Loucy (cell line): Measurements from ENCODE around the gene SEC16A.
A peak's percentile ranks its signal among the peaks of the same experiment; 100 is the strongest.

Experiments used
- H2AFZ ChIP-seq: fragments of 200-600 bp; sonication (generic); 2 replicates; pipeline ENCODE4 v1.6.0; 2016; ENCODE audit warnings: antibody characterized with exemption, mild to moderate bottlenecking, low read length, moderate library complexity
- H3F3A ChIP-seq: fragments of 200-600 bp; 2 replicates; pipeline ENCODE4 v1.6.0; 2016; ENCODE audit warnings: antibody characterized with exemption, low read depth, mild to moderate bottlenecking
- H3K27me3 ChIP-seq: fragments of 200-600 bp; sonication (generic); 2 replicates; pipeline ENCODE4 v1.6.1; 2014; ENCODE audit warnings: low read length, mild to moderate bottlenecking; ENCODE audit not compliant: insufficient read depth, poor library complexity, severe bottlenecking
- H3K36me3 ChIP-seq: fragments of 200-600 bp; sonication (generic); 2 replicates; pipeline ENCODE4 v1.6.1; 2016; ENCODE audit warnings: low read length; ENCODE audit not compliant: insufficient read depth
- H3K4me1 ChIP-seq: fragments of 200-600 bp; sonication (generic); 2 replicates; pipeline ENCODE4 v1.5.1; 2014; ENCODE audit warnings: low read length, mild to moderate bottlenecking; ENCODE audit not compliant: insufficient read depth, poor library complexity, severe bottlenecking
- H3K4me2 ChIP-seq: fragments of 200-600 bp; sonication (generic); 2 replicates; pipeline ENCODE4 v1.6.0; 2014; ENCODE audit warnings: antibody characterized with exemption, low read length, low read depth, mild to moderate bottlenecking; ENCODE audit not compliant: poor library complexity, severe bottlenecking
- H3K4me3 ChIP-seq: fragments of 200-600 bp; sonication (generic); 2 replicates; pipeline ENCODE4 v1.5.1; 2014; ENCODE audit warnings: low read length, mild to moderate bottlenecking, mixed read lengths; ENCODE audit not compliant: poor library complexity, severe bottlenecking
- H3K79me2 ChIP-seq: fragments of 200-600 bp; sonication (generic); 2 replicates; pipeline ENCODE4 v1.6.1; 2014; ENCODE audit warnings: low read length; ENCODE audit not compliant: insufficient read depth
- H3K9ac ChIP-seq: fragments of 200-600 bp; sonication (generic); 2 replicates; pipeline ENCODE4 v1.6.0; 2014; ENCODE audit warnings: mild to moderate bottlenecking, low read depth, low read length, moderate library complexity; ENCODE audit not compliant: poor library complexity, severe bottlenecking
- H3K9me2 ChIP-seq: fragments of 200-600 bp; sonication (generic); replicated peaks from 2 replicates; pipeline ENCODE4 v1.6.1; 2016; ENCODE audit warnings: low read depth, low read length, mixed read lengths
- H3K9me3 ChIP-seq: fragments of 200-600 bp; sonication (generic); 2 replicates; pipeline ENCODE4 v1.6.1; 2014; ENCODE audit warnings: mild to moderate bottlenecking, antibody characterized with exemption, low read length, low read depth; ENCODE audit not compliant: insufficient read depth
- H4K20me1 ChIP-seq: fragments of 200-600 bp; sonication (generic); 2 replicates; pipeline ENCODE4 v1.6.0; 2014; ENCODE audit warnings: antibody characterized with exemption, low read length, mild to moderate bottlenecking; ENCODE audit not compliant: insufficient read depth, poor library complexity, severe bottlenecking
- CTCF ChIP-seq: fragments of 200-600 bp; sonication (generic); conservative IDR thresholded peaks from 2 replicates; pipeline ENCODE4 v1.5.1; 2014; ENCODE audit warnings: mild to moderate bottlenecking, antibody characterized with exemption, low read length
- EZH2phosphoT487 ChIP-seq: fragments of 200-600 bp; IDR thresholded peaks from 2 replicates; pipeline ENCODE4 v1.6.1; 2018; ENCODE audit warnings: antibody characterized with exemption, mild to moderate bottlenecking, moderate library complexity, borderline replicate concordance

SEC16A gene

GRCh38 chr9:136416914-136417313, 65.9 kb downstream of the SEC16A start:
- H3K9ac ChIP-seq = no peak overlapping the region

GRCh38 chr9:136416427-136416826, 66.4 kb downstream of the SEC16A start:
- peaks cover 25% of the 10 kb centered on the region for H3K79me2 ChIP-seq
- H3K9ac ChIP-seq = no peak overlapping the region

More at GRCh38 chr9:136416914-136417313, 65.9 kb downstream of the SEC16A start:
- Histone ChIP-seq H3K9me3 (no peaks in the 10 kb centered on the region), H3K4me3 (no peak overlapping the region), H3F3A (no peaks in the 10 kb centered on the region), H2AFZ (no peak overlapping the region), H3K79me2 (peaks cover 20% of the 10 kb centered on the region), H3K4me2 (no peak overlapping the region), H3K36me3 (peaks cover 62% of the 10 kb centered on the region; the same call in 1 of the 2 replicates), H3K9me2 (no peaks in the 10 kb centered on the region), H3K27me3 (no peaks in the 10 kb centered on the region), H3K4me1 (peaks cover 7% of the 10 kb centered on the region), H4K20me1 (peaks cover 10% of the 10 kb centered on the region)
- TF ChIP-seq CTCF = no peak
- TF ChIP-seq EZH2phosphoT487 = no peak

GRCh38 chr9:136412962-136413361, 69.9 kb downstream of the SEC16A start:
- Histone ChIP-seq H3K4me1 (peaks cover 27% of the 10 kb centered on the region), H3K4me3 (no peak overlapping the region), H2AFZ (no peak overlapping the region), H3K79me2 (peaks cover 54% of the 10 kb centered on the region), H3K9me2 (no peaks in the 10 kb centered on the region), H4K20me1 (peaks cover 27% of the 10 kb centered on the region), H3K27me3 (no peaks in the 10 kb centered on the region), H3K9me3 (no peaks in the 10 kb centered on the region), H3K4me2 (peak overlapping the region; percentile 95), H3F3A (no peaks in the 10 kb centered on the region), H3K36me3 (peaks cover 35% of the 10 kb centered on the region; the same call in 1 of the 2 replicates), H3K9ac (no peak overlapping the region)
- TF ChIP-seq CTCF (no peak), EZH2phosphoT487 (no peak)

More at GRCh38 chr9:136416427-136416826, 66.4 kb downstream of the SEC16A start:
- Histone ChIP-seq H2AFZ (no peak overlapping the region), H3F3A (no peaks in the 10 kb centered on the region), H4K20me1 (peaks cover 15% of the 10 kb centered on the region), H3K9me2 (no peaks in the 10 kb centered on the region), H3K4me3 (no peak overlapping the region), H3K4me2 (no peak overlapping the region), H3K27me3 (no peaks in the 10 kb centered on the region), H3K36me3 (peaks cover 59% of the 10 kb centered on the region; the same call in 1 of the 2 replicates), H3K9me3 (no peaks in the 10 kb centered on the region), H3K4me1 (peaks cover 12% of the 10 kb centered on the region)
- no peak for TF ChIP-seq CTCF
- TF ChIP-seq EZH2phosphoT487 = no peak
